Endometrial microvascular endothelial cells (primary cell): ENCODE data around the gene IL1RAPL2. TPM values are rescaled to one million over a fixed set of nuclear protein-coding genes. Genes with fewer than 3 reads are reported as not detected.

ENCODE experiments used
- in situ Hi-C: cut with HindIII; loops from 2 replicates; pipeline ENCODE4 v1.10.0; 2017; ENCODE audit warnings: low sequenced_read_pairs, low pct_unique_long_range_greater_than_20kb; ENCODE audit errors: inconsistent ontology term
- total RNA-seq: library from RNA; depleted of rRNA; stranded (reverse); fragments of >200 nt; gene quantifications from one replicate; pipeline ENCODE4 v1.2.3, GENCODE V29; 2015; ENCODE audit errors: inconsistent ontology term

IL1RAPL2 gene
- total RNA-seq, 1 donor from 2014 or later: not detected

- in situ Hi-C loops: no loop called here
Observed at GRCh38 chrX:105471597-105471996, 905.6 kb downstream of the IL1RAPL2 start.

- in situ Hi-C loops: no loop called here
Observed at GRCh38 chrX:105475801-105476200, 909.8 kb downstream of the IL1RAPL2 start.

- in situ Hi-C loops: no loop called here
Observed at GRCh38 chrX:105477351-105477750, 911.4 kb downstream of the IL1RAPL2 start.

- in situ Hi-C loops: no loop called here
Observed at GRCh38 chrX:105480646-105481310, 914.8 kb downstream of the IL1RAPL2 start.

GRCh38 chrX:105483011-105483410 lies 917.0 kb downstream of the IL1RAPL2 start:
- in situ Hi-C loops: no loop called here

- in situ Hi-C loops: no loop called here
Observed at GRCh38 chrX:105488716-105489115, 922.7 kb downstream of the IL1RAPL2 start.

- in situ Hi-C loops: no loop called here
Observed at GRCh38 chrX:105495376-105495775, 929.4 kb downstream of the IL1RAPL2 start.

GRCh38 chrX:105502336-105502735 lies 936.3 kb downstream of the IL1RAPL2 start:
- in situ Hi-C loops: no loop called here

GRCh38 chrX:105515561-105515960 lies 949.6 kb downstream of the IL1RAPL2 start:
- in situ Hi-C loops: no loop called here

GRCh38 chrX:105526431-105526830 lies 960.4 kb downstream of the IL1RAPL2 start:
- in situ Hi-C loops: no loop called here

GRCh38 chrX:105527759-105528158 lies 961.8 kb downstream of the IL1RAPL2 start:
- in situ Hi-C loops: no loop called here

GRCh38 chrX:105533951-105534350 lies 968.0 kb downstream of the IL1RAPL2 start:
- in situ Hi-C loops: no loop called here

GRCh38 chrX:105543283-105543682 lies 977.3 kb downstream of the IL1RAPL2 start:
- in situ Hi-C loops: no loop called here

GRCh38 chrX:105550043-105550663 lies 984.2 kb downstream of the IL1RAPL2 start:
- in situ Hi-C loops: no loop called here

- in situ Hi-C loops: no loop called here
Observed at GRCh38 chrX:105552395-105552794, 986.4 kb downstream of the IL1RAPL2 start.

GRCh38 chrX:105553118-105553517 lies 987.1 kb downstream of the IL1RAPL2 start:
- in situ Hi-C loops: no loop called here

GRCh38 chrX:105564501-105564900 lies 998.5 kb downstream of the IL1RAPL2 start:
- in situ Hi-C loops: no loop called here

GRCh38 chrX:105565856-105566255 lies 999.9 kb downstream of the IL1RAPL2 start:
- in situ Hi-C loops: no loop called here

- in situ Hi-C loops: no loop called here
Observed at GRCh38 chrX:105567082-105567481, 1001.1 kb downstream of the IL1RAPL2 start.

- in situ Hi-C loops: no loop called here
Observed at GRCh38 chrX:105608745-105609144, 1042.7 kb downstream of the IL1RAPL2 start.

- in situ Hi-C loops: no loop called here
Observed at GRCh38 chrX:105609530-105609929, 1043.5 kb downstream of the IL1RAPL2 start.
